Measurements from ENCODE around the gene RPL22. TPM values are rescaled to one million over a fixed set of nuclear protein-coding genes. Genes with fewer than 3 reads are reported as not detected.

RPL22 gene
- 100 to 1,000 TPM; 349 to 387 (median 350) TPM for total RNA-seq
- long read RNA-seq, donor 1, transcript RPL22-206 (3 exons, 2,279 nt): minor isoform, 6 of 291 reads
- long read RNA-seq, donor 1, transcript RPL22-201 (4 exons, 2,078 nt): major isoform, 268 of 291 reads
- long read RNA-seq, donor 1, partial matches to known transcripts: 1 of 291 reads
- long read RNA-seq, donor 1, other reads (novel, unspliced or antisense): 16 of 291 reads
- long read RNA-seq, donor 2, transcript RPL22-201 (4 exons, 2,078 nt): major isoform, 259 of 326 reads
- long read RNA-seq, donor 2, transcript RPL22-206 (3 exons, 2,279 nt): minor isoform, 46 of 326 reads
- long read RNA-seq, donor 2, partial matches to known transcripts: 0 of 326 reads
- long read RNA-seq, donor 2, other reads (novel, unspliced or antisense): 21 of 326 reads

- Histone ChIP-seq H3K4me3 (peak within 1 kb of the TSS; percentile 76), H3K9me3 (no peaks in the 10 kb centered on the region), H3K36me3 (ENCODE audit: low read depth) (no peaks in the 10 kb centered on the region), H3K4me1 (ENCODE audit: low read depth) (peaks cover 6% of the 10 kb centered on the region)
- peak; percentile 99 for ATAC-seq
- intact Hi-C loops (cut with DNase I, micrococcal nuclease): no loop called here
- TF ChIP-seq, protein P1, sequence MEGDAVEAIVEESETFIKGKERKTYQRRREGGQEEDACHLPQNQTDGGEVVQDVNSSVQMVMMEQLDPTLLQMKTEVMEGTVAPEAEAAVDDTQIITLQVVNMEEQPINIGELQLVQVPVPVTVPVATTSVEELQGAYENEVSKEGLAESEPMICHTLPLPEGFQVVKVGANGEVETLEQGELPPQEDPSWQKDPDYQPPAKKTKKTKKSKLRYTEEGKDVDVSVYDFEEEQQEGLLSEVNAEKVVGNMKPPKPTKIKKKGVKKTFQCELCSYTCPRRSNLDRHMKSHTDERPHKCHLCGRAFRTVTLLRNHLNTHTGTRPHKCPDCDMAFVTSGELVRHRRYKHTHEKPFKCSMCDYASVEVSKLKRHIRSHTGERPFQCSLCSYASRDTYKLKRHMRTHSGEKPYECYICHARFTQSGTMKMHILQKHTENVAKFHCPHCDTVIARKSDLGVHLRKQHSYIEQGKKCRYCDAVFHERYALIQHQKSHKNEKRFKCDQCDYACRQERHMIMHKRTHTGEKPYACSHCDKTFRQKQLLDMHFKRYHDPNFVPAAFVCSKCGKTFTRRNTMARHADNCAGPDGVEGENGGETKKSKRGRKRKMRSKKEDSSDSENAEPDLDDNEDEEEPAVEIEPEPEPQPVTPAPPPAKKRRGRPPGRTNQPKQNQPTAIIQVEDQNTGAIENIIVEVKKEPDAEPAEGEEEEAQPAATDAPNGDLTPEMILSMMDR (IDR thresholded peaks at IDR 0.05): no peak
- DNase-seq: peak; percentile 97 to 100 (median 99)
Observed at GRCh38 chr1:6199298-6200187, at the start of gene RPL22. TSS of gene RPL22 (minus strand) at chr1:6199595. CDS start at chr1:6199573, 22 bp downstream.

GRCh38 chr1:6248161-6248776 lies 48.9 kb upstream of the RPL22 start:
- TF ChIP-seq, protein P1 (IDR thresholded peaks at IDR 0.05): no peak
- intact Hi-C loops (cut with DNase I, micrococcal nuclease): loop anchor here (5.0 to 10.0 kb wide), 2 partner anchors 89 to 157 kb away; no protein-coding TSS in a partner anchor
- Histone ChIP-seq H3K36me3 (ENCODE audit: low read depth) (no peaks in the 10 kb centered on the region), H3K4me3 (no peak overlapping the region), H3K9me3 (no peaks in the 10 kb centered on the region), H3K4me1 (ENCODE audit: low read depth) (peaks cover 10% of the 10 kb centered on the region)
- DNase-seq (no peak), ATAC-seq (no peak)

- Histone ChIP-seq H3K36me3 (ENCODE audit: low read depth) (no peaks in the 10 kb centered on the region), H3K4me3 (no peak overlapping the region), H3K4me1 (ENCODE audit: low read depth) (peaks cover 10% of the 10 kb centered on the region), H3K9me3 (no peaks in the 10 kb centered on the region)
- no peak for ATAC-seq
- DNase-seq: no peak
- intact Hi-C loops (cut with DNase I, micrococcal nuclease): loop anchor here (2.0 to 10.0 kb wide), 3 partner anchors 90 to 157 kb away; no protein-coding TSS in a partner anchor
- TF ChIP-seq, protein P1 (IDR thresholded peaks at IDR 0.05): no peak
Observed at GRCh38 chr1:6247651-6248050, 48.3 kb upstream of the RPL22 start.

DNA sequence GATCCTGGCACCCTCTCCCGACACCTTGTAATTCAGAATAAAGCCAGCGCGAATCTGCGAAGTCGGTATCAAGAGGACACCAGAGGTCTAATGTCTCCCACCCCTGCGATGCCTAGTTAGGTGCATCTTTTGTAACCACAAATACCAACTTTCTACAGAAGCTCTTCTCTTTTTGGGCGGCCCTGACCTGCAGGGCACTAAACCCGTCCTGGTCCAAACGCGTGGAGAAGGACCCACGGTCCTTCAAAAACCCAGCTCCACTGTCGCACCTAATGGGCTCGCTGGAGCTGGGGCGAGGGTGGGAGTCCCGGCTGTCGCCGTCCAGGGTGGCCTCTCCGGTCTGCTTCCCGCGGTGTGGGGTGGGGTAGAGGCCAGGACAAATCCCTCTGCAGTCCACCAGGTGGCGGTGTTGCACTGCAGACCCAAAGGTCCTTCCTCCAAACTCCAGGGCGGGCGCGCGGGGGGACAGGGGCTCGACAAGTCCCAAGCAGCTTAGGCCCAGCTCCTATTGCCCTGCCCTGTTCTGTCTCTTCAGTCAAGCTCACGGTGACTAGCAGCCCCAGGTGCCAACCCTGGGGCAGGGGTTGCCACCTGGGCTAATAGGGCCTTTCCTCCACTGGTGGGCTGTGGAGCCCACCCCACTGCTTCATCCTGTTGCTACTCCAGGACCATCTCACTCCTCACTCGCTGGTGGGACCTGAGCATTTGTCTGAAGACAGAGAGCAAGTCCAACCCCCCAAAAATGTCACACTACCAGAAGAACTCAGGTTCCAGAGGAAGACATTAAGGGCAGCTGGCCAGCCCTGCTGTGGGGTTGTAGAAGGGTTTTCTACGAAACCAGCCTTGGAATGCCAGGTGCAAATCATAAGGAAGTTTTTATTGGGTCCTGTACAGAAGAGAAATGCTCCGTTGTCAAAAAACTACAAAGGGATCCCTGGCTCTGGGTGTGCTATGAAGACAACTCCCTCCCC lies 47.4 kb upstream of the RPL22 start:
- intact Hi-C loops (cut with DNase I, micrococcal nuclease): loop anchor here (2.0 to 10.0 kb wide), 3 partner anchors 91 to 158 kb away; no protein-coding TSS in a partner anchor
- H3K4me1 ChIP-seq (ENCODE audit: low read depth): peaks cover 17% of the 10 kb centered on the region
- TF ChIP-seq, protein P1 (IDR thresholded peaks at IDR 0.05): peak; percentile 82

More for the DNA sequence above, 47.4 kb upstream of the RPL22 start:
- H3K4me3 ChIP-seq: no peak overlapping the region
- DNase-seq (peak; percentile 76 to 86 (median 85)), ATAC-seq (peak; percentile 70)
- no peaks in the 10 kb centered on the region for H3K36me3 ChIP-seq (ENCODE audit: low read depth)
- H3K9me3 ChIP-seq: no peaks in the 10 kb centered on the region
